ENCODE data around the gene SLC46A2. TPM values are rescaled to one million over a fixed set of nuclear protein-coding genes. Genes with fewer than 3 reads are reported as not detected.

SLC46A2 gene
- total and polyA plus RNA-seq, 4 donors = 0.11 to 0.54 (median 0.22) TPM

- peaks cover 2% of the 10 kb centered on the region for H3K4me1 ChIP-seq (ENCODE audit: control insufficient read depth, insufficient read depth, low read length)
- no peak for DNase-seq (ENCODE audit: low read depth in 4 of 6, low spot score in 6 of 6)
- no peaks in the 10 kb centered on the region for H3K27me3 ChIP-seq (ENCODE audit: control insufficient read depth, insufficient read depth, low read length)
- H3K27ac ChIP-seq (ENCODE audit: low read depth, low read length) = no peak overlapping the region
- no peak overlapping the region for H3K4me3 ChIP-seq (ENCODE audit: low read depth, low read length)
- H3K36me3 ChIP-seq (ENCODE audit: control insufficient read depth, insufficient read depth, low read length) = no peaks in the 10 kb centered on the region
- 83% methylated on average over 3 of the region's 4 CpGs for WGBS (ENCODE audit: insufficient coverage)
- no peaks in the 10 kb centered on the region for H3K9me3 ChIP-seq (ENCODE audit: control insufficient read depth, insufficient read depth, low read length)
These were observed 22.6 kb upstream of the SLC46A2 start for GRCh38 chr9:112913326-112913725.

- Histone ChIP-seq H3K27ac (ENCODE audit: low read depth, low read length) (no peak overlapping the region), H3K36me3 (ENCODE audit: control insufficient read depth, insufficient read depth, low read length) (no peaks in the 10 kb centered on the region), H3K27me3 (ENCODE audit: control insufficient read depth, insufficient read depth, low read length) (no peaks in the 10 kb centered on the region), H3K4me1 (ENCODE audit: control insufficient read depth, insufficient read depth, low read length) (peaks cover 2% of the 10 kb centered on the region), H3K9me3 (ENCODE audit: control insufficient read depth, insufficient read depth, low read length) (no peaks in the 10 kb centered on the region), H3K4me3 (ENCODE audit: low read depth, low read length) (no peak overlapping the region)
- 92% methylated on average over 2 of the region's 3 CpGs for WGBS (ENCODE audit: insufficient coverage)
- DNase-seq (ENCODE audit: low read depth in 4 of 6, low spot score in 6 of 6) = no peak
These were observed 22.0 kb upstream of the SLC46A2 start for GRCh38 chr9:112912636-112913035.

- Histone ChIP-seq H3K36me3 (ENCODE audit: control insufficient read depth, insufficient read depth, low read length) (no peaks in the 10 kb centered on the region), H3K27ac (ENCODE audit: low read depth, low read length) (no peak overlapping the region), H3K4me3 (ENCODE audit: low read depth, low read length) (no peak overlapping the region), H3K4me1 (ENCODE audit: control insufficient read depth, insufficient read depth, low read length) (peaks cover 2% of the 10 kb centered on the region), H3K9me3 (ENCODE audit: control insufficient read depth, insufficient read depth, low read length) (no peaks in the 10 kb centered on the region), H3K27me3 (ENCODE audit: control insufficient read depth, insufficient read depth, low read length) (no peaks in the 10 kb centered on the region)
- WGBS (ENCODE audit: insufficient coverage) = 42% methylated on average over 2 of the region's 2 CpGs
- no peak for DNase-seq (ENCODE audit: low read depth in 4 of 6, low spot score in 6 of 6)
These were observed 21.1 kb upstream of the SLC46A2 start for GRCh38 chr9:112911736-112912135.

GRCh38 chr9:112905084-112905483 is 14.4 kb upstream of the SLC46A2 start:
- Histone ChIP-seq H3K4me1 (ENCODE audit: control insufficient read depth, insufficient read depth, low read length) (no peaks in the 10 kb centered on the region), H3K4me3 (ENCODE audit: low read depth, low read length) (no peak overlapping the region), H3K36me3 (ENCODE audit: control insufficient read depth, insufficient read depth, low read length) (no peaks in the 10 kb centered on the region), H3K27ac (ENCODE audit: low read depth, low read length) (no peak overlapping the region), H3K27me3 (ENCODE audit: control insufficient read depth, insufficient read depth, low read length) (no peaks in the 10 kb centered on the region), H3K9me3 (ENCODE audit: control insufficient read depth, insufficient read depth, low read length) (no peaks in the 10 kb centered on the region)
- no peak for DNase-seq (ENCODE audit: low read depth in 4 of 6, low spot score in 6 of 6)
- 31% methylated on average over 3 of the region's 4 CpGs for WGBS (ENCODE audit: insufficient coverage)

- no peak overlapping the region for H3K4me3 ChIP-seq (ENCODE audit: low read depth, low read length)
- no peak overlapping the region for H3K27ac ChIP-seq (ENCODE audit: low read depth, low read length)
- H3K4me1 ChIP-seq (ENCODE audit: control insufficient read depth, insufficient read depth, low read length) = no peaks in the 10 kb centered on the region
- H3K9me3 ChIP-seq (ENCODE audit: control insufficient read depth, insufficient read depth, low read length) = no peaks in the 10 kb centered on the region
- no peak for DNase-seq (ENCODE audit: low read depth in 4 of 6, low spot score in 6 of 6)
- H3K36me3 ChIP-seq (ENCODE audit: control insufficient read depth, insufficient read depth, low read length) = no peaks in the 10 kb centered on the region
- WGBS (ENCODE audit: insufficient coverage) = no CpG with 5 or more reads among the region's 1 CpG
- no peaks in the 10 kb centered on the region for H3K27me3 ChIP-seq (ENCODE audit: control insufficient read depth, insufficient read depth, low read length)
These were observed 10.2 kb upstream of the SLC46A2 start for GRCh38 chr9:112900901-112901300.

GRCh38 chr9:112900488-112900887 is 9.8 kb upstream of the SLC46A2 start:
- Histone ChIP-seq H3K9me3 (ENCODE audit: control insufficient read depth, insufficient read depth, low read length) (no peaks in the 10 kb centered on the region), H3K4me3 (ENCODE audit: low read depth, low read length) (no peak overlapping the region), H3K27me3 (ENCODE audit: control insufficient read depth, insufficient read depth, low read length) (no peaks in the 10 kb centered on the region), H3K36me3 (ENCODE audit: control insufficient read depth, insufficient read depth, low read length) (no peaks in the 10 kb centered on the region), H3K27ac (ENCODE audit: low read depth, low read length) (no peak overlapping the region), H3K4me1 (ENCODE audit: control insufficient read depth, insufficient read depth, low read length) (no peaks in the 10 kb centered on the region)
- WGBS (ENCODE audit: insufficient coverage) = no CpG with 5 or more reads among the region's 4 CpGs
- DNase-seq (ENCODE audit: low read depth in 4 of 6, low spot score in 6 of 6) = no peak

GRCh38 chr9:112898872-112899311 is 8.2 kb upstream of the SLC46A2 start:
- Histone ChIP-seq H3K4me3 (ENCODE audit: low read depth, low read length) (no peak overlapping the region), H3K27me3 (ENCODE audit: control insufficient read depth, insufficient read depth, low read length) (no peaks in the 10 kb centered on the region), H3K9me3 (ENCODE audit: control insufficient read depth, insufficient read depth, low read length) (no peaks in the 10 kb centered on the region), H3K27ac (ENCODE audit: low read depth, low read length) (no peak overlapping the region), H3K4me1 (ENCODE audit: control insufficient read depth, insufficient read depth, low read length) (no peaks in the 10 kb centered on the region), H3K36me3 (ENCODE audit: control insufficient read depth, insufficient read depth, low read length) (no peaks in the 10 kb centered on the region)
- 17% methylated on average over 2 of the region's 6 CpGs for WGBS (ENCODE audit: insufficient coverage)
- DNase-seq (ENCODE audit: low read depth in 4 of 6, low spot score in 6 of 6) = no peak

- peaks cover 2% of the 10 kb centered on the region for H3K4me1 ChIP-seq (ENCODE audit: control insufficient read depth, insufficient read depth, low read length)
- no peaks in the 10 kb centered on the region for H3K9me3 ChIP-seq (ENCODE audit: control insufficient read depth, insufficient read depth, low read length)
- no peaks in the 10 kb centered on the region for H3K36me3 ChIP-seq (ENCODE audit: control insufficient read depth, insufficient read depth, low read length)
- no peak overlapping the region for H3K27ac ChIP-seq (ENCODE audit: low read depth, low read length)
- no CpG with 5 or more reads among the region's 3 CpGs for WGBS (ENCODE audit: insufficient coverage)
- DNase-seq (ENCODE audit: low read depth in 4 of 6, low spot score in 6 of 6) = no peak
- no peaks in the 10 kb centered on the region for H3K27me3 ChIP-seq (ENCODE audit: control insufficient read depth, insufficient read depth, low read length)
- H3K4me3 ChIP-seq (ENCODE audit: low read depth, low read length) = no peak overlapping the region
These were observed 5.5 kb upstream of the SLC46A2 start for GRCh38 chr9:112896131-112896530.

- Histone ChIP-seq H3K27ac (ENCODE audit: low read depth, low read length) (no peak overlapping the region), H3K4me1 (ENCODE audit: control insufficient read depth, insufficient read depth, low read length) (peaks cover 15% of the 10 kb centered on the region), H3K36me3 (ENCODE audit: control insufficient read depth, insufficient read depth, low read length) (no peaks in the 10 kb centered on the region), H3K4me3 (ENCODE audit: low read depth, low read length) (no peak overlapping the region), H3K27me3 (ENCODE audit: control insufficient read depth, insufficient read depth, low read length) (peaks cover 5% of the 10 kb centered on the region), H3K9me3 (ENCODE audit: control insufficient read depth, insufficient read depth, low read length) (no peaks in the 10 kb centered on the region)
- DNase-seq (ENCODE audit: low read depth in 4 of 6, low spot score in 6 of 6) = no peak
- WGBS (ENCODE audit: insufficient coverage) = no CpG with 5 or more reads among the region's 1 CpG
These were observed 4.0 kb upstream of the SLC46A2 start for GRCh38 chr9:112894699-112895098.

GRCh38 chr9:112894041-112894440 is 3.4 kb upstream of the SLC46A2 start:
- Histone ChIP-seq H3K27ac (ENCODE audit: low read depth, low read length) (no peak overlapping the region), H3K36me3 (ENCODE audit: control insufficient read depth, insufficient read depth, low read length) (no peaks in the 10 kb centered on the region), H3K4me1 (ENCODE audit: control insufficient read depth, insufficient read depth, low read length) (peaks cover 15% of the 10 kb centered on the region), H3K9me3 (ENCODE audit: control insufficient read depth, insufficient read depth, low read length) (no peaks in the 10 kb centered on the region), H3K27me3 (ENCODE audit: control insufficient read depth, insufficient read depth, low read length) (peaks cover 5% of the 10 kb centered on the region), H3K4me3 (ENCODE audit: low read depth, low read length) (no peak overlapping the region)
- DNase-seq (ENCODE audit: low read depth in 4 of 6, low spot score in 6 of 6) = no peak
- no CpG with 5 or more reads among the region's 1 CpG for WGBS (ENCODE audit: insufficient coverage)
